Neuron (in vitro differentiated cells): ENCODE results near the gene RANGRF.

Experiments used
- H2AFZ ChIP-seq: one replicate; pipeline ENCODE4 v1.6.1; 2013; ENCODE audit warnings: low read depth, mild to moderate bottlenecking, inconsistent platforms, low read length, moderate library complexity
- H3K27me3 ChIP-seq: one replicate; pipeline ENCODE4 v1.6.1; 2013; ENCODE audit warnings: low read length; ENCODE audit not compliant: insufficient read depth
- H3K36me3 ChIP-seq: one replicate; pipeline ENCODE4 v1.6.1; 2013; ENCODE audit warnings: low read length; ENCODE audit not compliant: insufficient read depth
- H3K4me1 ChIP-seq: one replicate; pipeline ENCODE4 v1.6.1; 2013; ENCODE audit warnings: low read length; ENCODE audit not compliant: insufficient read depth
- H3K4me3 ChIP-seq: 2 replicates; pipeline ENCODE4 v1.5.1; 2013; ENCODE audit warnings: mild to moderate bottlenecking, low read length, moderate library complexity
- H3K9me3 ChIP-seq: one replicate; pipeline ENCODE4 v1.6.1; 2013; ENCODE audit warnings: low read length

The RANGRF gene

GRCh38 chr17:8264320-8264719, 24.1 kb upstream of the RANGRF start:
- peaks cover 77% of the 10 kb centered on the region for H3K36me3 ChIP-seq
- no peaks in the 10 kb centered on the region for H3K4me1 ChIP-seq
- H3K4me3 ChIP-seq: no peak overlapping the region
- H3K27me3 ChIP-seq: no peaks in the 10 kb centered on the region
- H2AFZ ChIP-seq: no peak overlapping the region
- peaks cover 2% of the 10 kb centered on the region for H3K9me3 ChIP-seq

GRCh38 chr17:8264836-8265542, 23.5 kb upstream of the RANGRF start:
- Histone ChIP-seq H3K9me3 (peaks cover 2% of the 10 kb centered on the region), H3K27me3 (no peaks in the 10 kb centered on the region), H3K4me3 (no peak overlapping the region), H3K4me1 (no peaks in the 10 kb centered on the region), H3K36me3 (peaks cover 76% of the 10 kb centered on the region), H2AFZ (no peak overlapping the region)

- no peaks in the 10 kb centered on the region for H3K9me3 ChIP-seq
- H3K36me3 ChIP-seq: peaks cover 80% of the 10 kb centered on the region
- H3K4me1 ChIP-seq: no peaks in the 10 kb centered on the region
- H3K27me3 ChIP-seq: no peaks in the 10 kb centered on the region
- H3K4me3 ChIP-seq: no peak overlapping the region
- H2AFZ ChIP-seq: no peak overlapping the region
These were observed 21.6 kb upstream of the RANGRF start for GRCh38 chr17:8266648-8267479.

- Histone ChIP-seq H3K9me3 (no peaks in the 10 kb centered on the region), H3K36me3 (peaks cover 77% of the 10 kb centered on the region), H3K4me1 (no peaks in the 10 kb centered on the region), H3K27me3 (no peaks in the 10 kb centered on the region), H2AFZ (no peak overlapping the region), H3K4me3 (no peak overlapping the region)
These were observed 20.9 kb upstream of the RANGRF start for GRCh38 chr17:8267480-8268147.

GRCh38 chr17:8268550-8269298, 19.7 kb upstream of the RANGRF start:
- no peaks in the 10 kb centered on the region for H3K27me3 ChIP-seq
- no peaks in the 10 kb centered on the region for H3K9me3 ChIP-seq
- H2AFZ ChIP-seq: no peak overlapping the region
- H3K36me3 ChIP-seq: peaks cover 69% of the 10 kb centered on the region
- H3K4me3 ChIP-seq: no peak overlapping the region
- H3K4me1 ChIP-seq: no peaks in the 10 kb centered on the region

- H3K36me3 ChIP-seq: peaks cover 32% of the 10 kb centered on the region
- no peaks in the 10 kb centered on the region for H3K4me1 ChIP-seq
- no peak overlapping the region for H2AFZ ChIP-seq
- no peaks in the 10 kb centered on the region for H3K9me3 ChIP-seq
- no peaks in the 10 kb centered on the region for H3K27me3 ChIP-seq
- no peak overlapping the region for H3K4me3 ChIP-seq
These were observed 16.0 kb upstream of the RANGRF start for GRCh38 chr17:8272421-8272820.

GRCh38 chr17:8273884-8274444, 14.5 kb upstream of the RANGRF start:
- Histone ChIP-seq H3K4me1 (no peaks in the 10 kb centered on the region), H3K36me3 (peaks cover 22% of the 10 kb centered on the region), H2AFZ (no peak overlapping the region), H3K9me3 (no peaks in the 10 kb centered on the region), H3K4me3 (no peak overlapping the region), H3K27me3 (no peaks in the 10 kb centered on the region)

GRCh38 chr17:8274816-8275215, 13.7 kb upstream of the RANGRF start:
- H2AFZ ChIP-seq: no peak overlapping the region
- H3K4me1 ChIP-seq: no peaks in the 10 kb centered on the region
- no peaks in the 10 kb centered on the region for H3K9me3 ChIP-seq
- H3K4me3 ChIP-seq: no peak overlapping the region
- no peaks in the 10 kb centered on the region for H3K27me3 ChIP-seq
- H3K36me3 ChIP-seq: peaks cover 15% of the 10 kb centered on the region

GRCh38 chr17:8275421-8276290, 12.8 kb upstream of the RANGRF start:
- Histone ChIP-seq H3K27me3 (no peaks in the 10 kb centered on the region), H3K36me3 (peaks cover 8% of the 10 kb centered on the region), H3K4me1 (no peaks in the 10 kb centered on the region), H3K4me3 (no peak overlapping the region), H3K9me3 (no peaks in the 10 kb centered on the region), H2AFZ (no peak overlapping the region)

- Histone ChIP-seq H3K4me1 (no peaks in the 10 kb centered on the region), H3K4me3 (no peak overlapping the region), H3K9me3 (no peaks in the 10 kb centered on the region), H3K36me3 (no peaks in the 10 kb centered on the region), H3K27me3 (no peaks in the 10 kb centered on the region), H2AFZ (no peak overlapping the region)
These were observed 11.2 kb upstream of the RANGRF start for GRCh38 chr17:8277317-8277716.

- no peaks in the 10 kb centered on the region for H3K36me3 ChIP-seq
- H3K27me3 ChIP-seq: no peaks in the 10 kb centered on the region
- no peak overlapping the region for H3K4me3 ChIP-seq
- no peak overlapping the region for H2AFZ ChIP-seq
- H3K4me1 ChIP-seq: no peaks in the 10 kb centered on the region
- H3K9me3 ChIP-seq: no peaks in the 10 kb centered on the region
These were observed 6.1 kb upstream of the RANGRF start for GRCh38 chr17:8282345-8282744.

GRCh38 chr17:8283356-8283755, 5.1 kb upstream of the RANGRF start:
- H3K4me3 ChIP-seq: no peak overlapping the region
- H2AFZ ChIP-seq: no peak overlapping the region
- H3K4me1 ChIP-seq: peaks cover 4% of the 10 kb centered on the region
- H3K36me3 ChIP-seq: no peaks in the 10 kb centered on the region
- no peaks in the 10 kb centered on the region for H3K27me3 ChIP-seq
- no peaks in the 10 kb centered on the region for H3K9me3 ChIP-seq
